ENCODE measurements around the gene OR8K3. TPM values are rescaled to one million over a fixed set of nuclear protein-coding genes. Genes with fewer than 3 reads are reported as not detected.

OR8K3 gene
- total RNA-seq (2022; extraction: Qiagen RNA extraction) = not detected in 5 replicates

DNA sequence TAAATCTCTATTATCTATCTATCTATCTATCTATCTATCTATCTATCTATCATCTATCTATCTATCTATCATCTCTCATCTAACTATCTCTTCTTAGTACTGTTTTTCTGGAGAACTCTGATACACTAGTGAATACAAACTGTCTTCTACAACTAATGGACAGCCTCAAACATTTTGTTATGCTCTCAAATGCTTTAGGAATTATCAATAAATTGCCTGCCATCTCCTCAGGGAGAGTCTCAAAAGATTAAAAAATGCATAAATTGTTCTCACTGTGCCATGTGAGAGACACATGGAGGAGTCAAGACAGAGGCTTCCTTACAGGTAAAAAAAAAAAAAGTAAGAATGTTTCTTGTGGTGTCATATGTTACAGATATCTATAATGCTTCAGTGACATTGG is at the start of gene OR8K3:
Gene OR8K3 (plus strand): TSS at position 301 of the 400 bp plus-strand sequence. CDS start 3,163 bp downstream, outside the sequence.

DNA sequence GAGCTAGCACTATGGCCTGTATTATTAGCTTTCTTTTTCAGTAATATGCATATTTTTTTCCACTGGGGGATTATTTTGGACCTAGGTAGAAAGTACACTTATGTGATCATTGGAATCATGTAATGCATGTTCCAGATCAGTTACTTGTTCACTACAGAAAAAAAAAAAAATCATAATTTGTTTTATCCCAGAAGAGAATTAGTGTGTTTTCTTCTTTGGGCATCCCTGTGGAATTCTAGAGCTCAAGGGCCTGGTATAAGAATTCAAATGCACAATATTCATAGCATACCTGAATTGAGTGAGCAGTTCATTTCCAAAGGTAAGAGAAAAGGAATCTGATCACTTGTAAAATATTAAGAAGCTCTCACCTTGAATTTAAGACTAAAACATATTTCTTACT is 41.1 kb upstream of the OR8K3 start, which contains the start of gene OR5T1:
Gene OR5T1 (plus strand): TSS at position 301 of the 400 bp plus-strand sequence. CDS start 1,485 bp downstream, outside the sequence.

DNA sequence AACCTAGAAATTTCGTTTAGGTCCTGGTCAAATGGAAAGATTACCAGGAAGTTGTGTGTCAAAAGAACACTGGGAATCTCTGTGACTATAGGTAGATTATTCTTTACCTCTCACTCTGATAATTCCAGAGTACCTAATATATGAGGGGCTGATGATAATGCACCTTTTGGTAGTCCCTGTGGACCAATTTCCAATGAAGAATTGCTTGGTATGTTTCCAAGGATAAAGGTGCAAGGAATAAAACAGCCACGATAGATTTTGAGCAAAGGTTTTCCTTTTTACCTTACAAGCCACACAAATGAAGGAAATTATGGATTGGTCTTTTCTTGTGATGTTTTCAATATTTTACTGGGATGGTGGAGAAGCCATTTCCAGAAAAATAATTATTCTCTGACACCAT is 22.8 kb upstream of the OR8K3 start, which contains the start of gene OR8H1:
Gene OR8H1 (minus strand): TSS at position 101 of the 400 bp plus-strand sequence. CDS start 1,192 bp downstream, outside the sequence.

DNA sequence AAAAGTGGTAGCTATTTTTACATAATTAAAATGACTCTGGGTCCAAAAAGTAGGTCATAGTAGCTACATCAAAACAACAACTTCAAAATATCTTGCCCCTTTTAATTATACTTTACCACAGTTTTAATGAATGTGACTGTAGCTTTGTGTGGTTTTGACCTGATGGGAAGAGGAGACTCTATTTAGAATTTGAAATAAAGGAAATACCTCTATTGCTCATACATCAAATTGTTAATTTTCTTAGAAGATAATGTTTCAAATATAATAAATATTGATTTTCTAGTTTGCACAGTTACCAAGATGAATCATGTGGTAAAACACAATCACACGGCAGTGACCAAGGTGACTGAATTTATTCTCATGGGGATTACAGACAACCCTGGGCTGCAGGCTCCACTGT is 30.8 kb downstream of the OR8K3 start, which contains the start of gene OR8K1:
Gene OR8K1 (plus strand): TSS at position 301 of the 400 bp plus-strand sequence. CDS start 0 bp downstream, at position 301.

GRCh38 chr11:56353991-56354390 is 39.0 kb downstream of the OR8K3 start, which contains the start of gene OR8J1:
Gene OR8J1 (plus strand): TSS chr11:56354291. CDS start chr11:56360247, 5,956 bp downstream.

Other genes with a start within 250 kb of the OR8K3 start
- gene OR8I2, start 221.8 kb upstream of the OR8K3 start, total RNA-seq (2022; extraction: Qiagen RNA extraction) = not detected in 5 replicates
- not detected in 5 replicates for gene OR8H2, start 211.5 kb upstream of the OR8K3 start, total RNA-seq (2022; extraction: Qiagen RNA extraction)
- not detected in 5 replicates for gene OR8H3, start 192.8 kb upstream of the OR8K3 start, total RNA-seq (2022; extraction: Qiagen RNA extraction)
- gene OR8J3, start 174.9 kb upstream of the OR8K3 start, total RNA-seq (2022; extraction: Qiagen RNA extraction) = not detected in 5 replicates
- not detected in 5 replicates for gene OR8K5, start 154.8 kb upstream of the OR8K3 start, total RNA-seq (2022; extraction: Qiagen RNA extraction)
- not detected in 5 replicates for gene OR5J2, start 138.5 kb upstream of the OR8K3 start, total RNA-seq (2022; extraction: Qiagen RNA extraction)
- not detected in 5 replicates for gene OR5T2, start 80.9 kb upstream of the OR8K3 start, total RNA-seq (2022; extraction: Qiagen RNA extraction)
- gene OR5T3, start 62.9 kb upstream of the OR8K3 start, total RNA-seq (2022; extraction: Qiagen RNA extraction) = not detected in 5 replicates
- gene OR5T1, start 41.0 kb upstream of the OR8K3 start, total RNA-seq (2022; extraction: Qiagen RNA extraction) = not detected in 5 replicates
- gene OR8H1, start 22.9 kb upstream of the OR8K3 start, total RNA-seq (2022; extraction: Qiagen RNA extraction) = not detected in 5 replicates
- gene OR8K1, start 30.9 kb downstream of the OR8K3 start, total RNA-seq (2022; extraction: Qiagen RNA extraction) = not detected in 5 replicates
- gene OR8J1, start 39.1 kb downstream of the OR8K3 start, total RNA-seq (2022; extraction: Qiagen RNA extraction) = not detected in 5 replicates
- gene OR8U1, start 60.5 kb downstream of the OR8K3 start, total RNA-seq (2022; extraction: Qiagen RNA extraction) = not detected in 5 replicates
- gene OR5AL1, start 97.6 kb downstream of the OR8K3 start, total RNA-seq (2022; extraction: Qiagen RNA extraction) = not detected in 5 replicates
- gene OR5M3, start 158.2 kb downstream of the OR8K3 start, total RNA-seq (2022; extraction: Qiagen RNA extraction) = not detected in 5 replicates
- gene OR5M8, start 176.2 kb downstream of the OR8K3 start, total RNA-seq (2022; extraction: Qiagen RNA extraction) = not detected in 5 replicates
- gene OR5M11, start 228.1 kb downstream of the OR8K3 start, total RNA-seq (2022; extraction: Qiagen RNA extraction) = not detected in 5 replicates